ENCODE measurements around the gene C20orf204. TPM values are rescaled to one million over a fixed set of nuclear protein-coding genes. Genes with fewer than 3 reads are reported as not detected.

C20orf204 gene
- total RNA-seq, 1 donor from 2014 or later = 1.9 TPM

- DNase-seq (ENCODE audit: low spot score) = no peak
Measured at GRCh38 chr20:64071341-64072332, 35.7 kb downstream of the C20orf204 start.

- no peak for DNase-seq (ENCODE audit: low spot score)
Measured at GRCh38 chr20:64072498-64073063, 36.6 kb downstream of the C20orf204 start.

- DNase-seq (ENCODE audit: low spot score) = no peak
Measured at GRCh38 chr20:64073476-64074183, 37.6 kb downstream of the C20orf204 start.

DNA sequence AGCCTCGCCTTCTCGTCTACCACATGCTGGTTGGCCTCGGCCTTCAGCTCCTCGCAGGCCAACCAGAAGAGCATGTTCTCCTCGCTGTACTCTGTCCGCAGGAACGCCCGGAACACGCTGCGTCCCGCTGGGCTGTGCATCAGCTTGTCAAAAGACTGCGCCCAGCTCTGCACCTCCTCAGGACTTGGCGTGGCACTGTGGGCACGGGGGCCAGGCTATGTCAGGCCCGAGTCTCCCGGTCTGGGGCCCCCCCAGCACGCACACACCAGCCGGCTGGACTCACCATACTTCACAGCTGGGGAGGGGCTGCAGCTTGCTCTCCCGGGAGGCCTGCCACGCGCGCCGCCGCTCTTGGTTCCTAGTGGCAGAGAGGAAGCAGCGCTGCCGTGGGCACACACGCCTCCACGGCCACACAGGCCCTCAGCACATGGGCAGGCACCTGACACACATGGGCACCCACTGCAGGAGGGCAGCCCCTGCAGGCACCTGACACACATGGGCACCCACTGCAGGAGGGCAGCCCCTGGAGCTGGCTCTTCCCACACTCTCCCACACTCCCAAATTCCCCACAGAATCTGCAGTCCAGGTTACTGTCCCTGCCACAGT, 38.3 kb downstream of the C20orf204 start:
- no peak for DNase-seq (ENCODE audit: low spot score)

GRCh38 chr20:64074963-64075362, 39.0 kb downstream of the C20orf204 start:
- DNase-seq (ENCODE audit: low spot score) = no peak

- no peak for DNase-seq (ENCODE audit: low spot score)
Measured at GRCh38 chr20:64075556-64075955, 39.6 kb downstream of the C20orf204 start.

DNA sequence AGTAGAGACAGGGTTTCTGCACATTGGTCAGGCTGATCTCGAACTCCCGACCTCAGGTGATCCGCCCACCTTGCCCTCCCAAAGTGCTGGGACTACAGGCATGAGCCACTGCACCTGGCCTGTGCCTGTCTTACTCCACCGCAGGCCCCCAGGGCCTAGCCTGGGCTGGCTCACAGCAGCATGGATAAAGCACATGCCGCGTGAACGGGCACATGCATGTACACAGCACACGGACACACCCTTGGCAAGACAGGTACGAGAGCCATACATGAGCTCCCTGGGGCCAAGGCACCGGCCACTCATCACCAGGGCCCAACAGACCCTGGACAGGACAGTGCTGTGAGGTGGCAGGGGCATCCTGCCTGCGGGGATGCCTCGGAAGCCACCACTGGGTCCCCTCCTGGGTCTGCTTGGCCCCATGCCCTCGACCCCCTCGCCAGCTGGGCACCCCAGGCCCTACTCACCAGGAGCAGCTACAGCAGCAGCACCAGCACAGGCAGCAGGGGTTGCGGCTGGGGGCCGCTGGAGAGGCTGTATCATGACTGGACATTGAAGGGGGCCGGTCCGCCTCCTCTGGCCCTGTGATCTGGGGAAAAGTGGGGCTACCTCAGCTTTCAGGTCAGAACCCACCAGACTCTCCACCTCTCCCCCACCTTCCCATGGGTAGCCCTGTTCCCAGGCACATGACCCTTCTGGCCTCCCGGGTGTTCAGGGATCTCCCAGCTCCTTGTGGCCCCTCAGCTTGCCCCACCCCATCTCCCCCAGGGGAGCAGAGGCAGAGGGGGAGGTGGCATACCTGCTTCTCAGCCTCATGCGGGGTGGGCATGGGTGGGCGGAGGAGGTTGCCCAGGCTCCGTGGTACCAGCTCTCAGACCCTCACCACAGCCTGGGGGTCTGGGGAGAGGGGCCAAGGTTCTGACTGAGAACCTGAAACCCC, 40.3 kb downstream of the C20orf204 start:
- no peak for DNase-seq (ENCODE audit: low spot score)

- DNase-seq (ENCODE audit: low spot score) = no peak
Measured at GRCh38 chr20:64077094-64077493, 41.1 kb downstream of the C20orf204 start.

- DNase-seq (ENCODE audit: low spot score) = no peak
Measured at GRCh38 chr20:64077541-64077875, 41.5 kb downstream of the C20orf204 start.

- DNase-seq (ENCODE audit: low spot score) = no peak
Measured at GRCh38 chr20:64077876-64078551, 42.0 kb downstream of the C20orf204 start.

DNA sequence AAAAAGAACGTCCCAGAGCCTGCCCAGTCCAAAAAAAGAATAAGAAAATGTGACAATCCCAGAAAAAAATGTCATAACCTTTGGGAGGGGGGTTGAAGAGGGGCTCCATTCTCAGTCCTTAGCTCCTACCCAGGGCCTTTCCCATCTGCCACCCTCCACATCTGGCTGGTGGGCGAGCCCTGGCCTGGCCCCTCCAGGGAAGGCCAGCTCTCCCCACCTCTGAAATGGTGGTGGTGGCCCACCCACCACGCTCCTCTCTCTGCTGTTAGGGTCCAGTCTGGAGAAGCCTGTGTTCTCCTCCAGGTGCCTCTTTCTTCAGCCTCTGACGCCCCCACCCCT, 42.9 kb downstream of the C20orf204 start:
- no peak for DNase-seq (ENCODE audit: low spot score)

DNA sequence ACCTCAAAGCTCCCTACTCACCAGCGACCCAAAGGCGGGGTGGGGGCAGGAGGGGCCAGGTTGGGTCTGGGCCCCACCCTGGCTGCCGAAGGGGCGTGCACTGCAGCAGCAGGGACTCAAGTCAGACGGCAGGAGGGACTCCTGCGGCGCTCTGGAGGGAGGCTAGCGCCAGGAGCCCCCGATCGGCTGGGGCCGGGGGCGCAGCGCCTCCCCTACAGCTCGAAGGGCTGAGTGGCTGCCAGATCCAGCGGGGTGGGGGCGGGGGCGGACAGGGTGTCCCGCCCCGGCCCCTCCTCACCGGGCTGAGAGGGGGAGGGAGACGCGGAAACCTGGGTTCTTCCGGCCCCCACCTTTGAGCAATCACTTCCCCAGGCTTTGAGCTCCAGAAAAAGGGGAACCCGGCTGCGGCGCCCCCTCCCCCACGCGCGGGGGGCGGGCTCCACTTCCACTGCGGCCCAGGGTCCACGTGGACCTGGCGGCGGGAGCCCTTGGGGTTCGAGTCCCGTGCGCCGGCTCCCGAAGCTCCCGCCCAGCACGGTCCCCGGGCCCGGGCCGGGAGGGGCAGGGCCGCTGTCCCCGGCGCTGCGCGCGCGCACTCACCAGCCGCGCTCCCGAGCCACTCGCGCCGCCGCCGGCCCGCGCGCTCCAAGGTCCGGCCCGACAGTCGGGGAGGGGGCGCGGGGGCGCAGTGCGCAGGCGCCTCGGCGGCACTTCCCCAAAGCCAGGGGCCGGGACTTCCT, 43.5 kb downstream of the C20orf204 start, which contains the start of gene RGS19:
RGS19 (minus strand) TSS at position 246 of the 740 bp plus-strand sequence. CDS start 2,632 bp downstream, outside the sequence.
- no peak for DNase-seq (ENCODE audit: low spot score)

DNA sequence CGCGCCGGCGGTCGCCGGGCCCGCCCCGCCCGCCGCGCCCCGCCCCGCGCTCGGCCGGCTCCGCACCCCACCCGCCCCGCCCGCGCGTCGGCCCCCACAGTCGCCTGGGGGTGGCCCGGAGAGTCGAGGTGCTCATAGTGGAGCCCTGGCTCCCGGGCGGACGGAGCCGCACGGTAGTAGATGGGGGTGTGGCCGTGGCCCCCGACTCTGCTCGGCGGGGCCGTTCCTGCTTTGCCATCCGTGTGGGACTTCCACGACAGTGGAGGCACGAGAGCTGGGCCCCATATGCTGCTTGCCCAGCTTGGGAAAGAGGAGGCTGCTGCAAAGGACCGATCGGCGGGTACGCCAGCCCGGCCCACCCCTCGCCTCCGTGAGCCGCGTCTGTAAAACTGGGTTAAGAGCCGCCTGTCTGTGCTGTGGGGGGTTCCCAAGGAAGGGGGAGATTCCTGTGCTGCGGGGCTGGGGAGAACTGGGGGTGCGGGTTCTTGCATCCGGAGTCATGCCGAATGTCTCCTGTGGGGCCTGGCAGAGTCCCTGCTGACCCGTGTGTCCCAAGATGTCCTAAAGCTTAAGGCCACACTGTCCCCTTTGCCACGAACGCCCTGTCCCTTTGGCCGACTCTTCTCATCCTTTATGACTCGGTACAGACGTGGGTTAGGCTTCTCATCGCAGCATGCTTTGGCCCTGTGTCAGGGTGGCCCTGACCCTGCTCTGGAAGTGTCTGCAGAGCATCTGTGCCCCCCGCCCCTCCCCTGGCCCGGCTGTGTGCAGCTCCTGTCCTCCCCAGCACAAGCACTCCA, 44.2 kb downstream of the C20orf204 start, which contains the start of gene OPRL1:
OPRL1 (plus strand) TSS at position 70 of the 800 bp plus-strand sequence. CDS start 12,639 bp downstream, outside the sequence.
- DNase-seq (ENCODE audit: low spot score) = no peak

- DNase-seq (ENCODE audit: low spot score) = no peak
Measured at GRCh38 chr20:64080813-64081623, 45.0 kb downstream of the C20orf204 start.

DNA sequence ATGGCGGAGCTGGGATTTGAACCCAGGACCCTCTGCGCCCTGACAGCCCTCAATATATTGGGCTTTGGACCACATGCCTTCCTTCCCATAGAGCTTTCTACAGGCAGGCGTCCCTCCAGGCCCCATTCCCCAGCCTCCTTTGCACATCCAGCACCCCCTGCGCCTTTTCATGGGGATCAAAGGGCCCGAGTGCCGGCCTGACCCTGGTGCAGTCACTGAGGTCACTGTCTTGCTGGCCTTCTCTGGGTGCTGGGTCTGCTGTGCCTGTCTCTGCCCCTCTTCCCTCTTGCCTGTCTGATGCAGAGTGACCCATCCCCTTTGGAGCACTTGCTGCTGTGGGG, 45.6 kb downstream of the C20orf204 start:
- DNase-seq (ENCODE audit: low spot score) = no peak

DNA sequence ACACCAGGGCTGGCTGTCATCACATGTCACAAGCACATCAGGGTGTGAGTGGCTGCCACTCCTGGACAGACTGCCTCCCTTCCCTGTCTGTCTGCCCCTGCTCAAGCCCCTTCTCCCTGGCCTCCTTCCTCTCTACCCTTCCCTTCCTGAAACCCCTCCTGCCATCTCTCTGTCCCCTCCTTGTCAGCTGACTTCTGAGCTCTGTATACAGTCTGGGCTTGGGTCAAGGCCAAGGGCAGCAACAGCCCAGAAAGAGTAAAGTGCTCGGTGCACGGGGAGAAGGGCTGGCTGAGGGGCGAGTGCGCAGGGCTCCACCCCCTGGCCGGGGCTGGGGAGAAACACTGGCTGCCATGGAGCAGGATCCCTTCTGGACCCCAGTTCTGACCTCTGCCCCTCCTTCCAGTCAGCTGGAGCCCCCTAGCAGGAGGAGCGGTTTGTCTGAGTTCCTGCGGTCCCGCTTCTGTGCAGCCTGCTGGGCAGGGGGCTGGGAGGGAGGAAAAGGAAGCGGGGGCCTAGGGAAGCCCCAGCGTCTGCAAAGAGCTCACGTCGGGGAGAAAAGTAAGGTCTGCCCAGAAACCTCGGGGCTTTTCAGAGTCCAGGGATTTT, 46.2 kb downstream of the C20orf204 start:
- no peak for DNase-seq (ENCODE audit: low spot score)

- DNase-seq (ENCODE audit: low spot score) = no peak
Measured at GRCh38 chr20:64082820-64083377, 46.9 kb downstream of the C20orf204 start.
